Dedifferentiated amniotic fluid mesenchymal stem cell (primary cell): ENCODE measurements around the gene RNASEL.
A peak's percentile ranks its signal among the peaks of the same experiment; 100 is the strongest.

Experiments used
- DNase-seq: peaks from one replicate; pipeline ENCODE4 v3.0.0-alpha.2; 2016; ENCODE audit errors: extremely low spot score

Gene RNASEL

GRCh38 chr1:182600745-182601415, 11.8 kb upstream of the RNASEL start:
- DNase-seq, result no peak

- DNase-seq, result no peak
These were observed 11.1 kb upstream of the RNASEL start for GRCh38 chr1:182600036-182600713.

- no peak for DNase-seq
These were observed 10.3 kb upstream of the RNASEL start for GRCh38 chr1:182599339-182599738.

GRCh38 chr1:182598296-182598695, 9.2 kb upstream of the RNASEL start:
- DNase-seq, result no peak

GRCh38 chr1:182596934-182597333, 7.9 kb upstream of the RNASEL start:
- DNase-seq, result no peak

- peak; percentile 53 for DNase-seq
These were observed 6.7 kb upstream of the RNASEL start for GRCh38 chr1:182595641-182596240.

GRCh38 chr1:182589931-182590330, 875 bp upstream of the RNASEL start:
- no peak for DNase-seq

GRCh38 chr1:182589520-182589919, 464 bp upstream of the RNASEL start:
- DNase-seq, result no peak

GRCh38 chr1:182587666-182588499, 1.2 kb downstream of the RNASEL start:
- no peak for DNase-seq

GRCh38 chr1:182587093-182587492, 2.0 kb downstream of the RNASEL start:
- DNase-seq, result no peak

GRCh38 chr1:182586380-182586779, 2.7 kb downstream of the RNASEL start:
- no peak for DNase-seq

GRCh38 chr1:182584746-182585145, 4.3 kb downstream of the RNASEL start:
- no peak for DNase-seq

- no peak for DNase-seq
These were observed 8.3 kb downstream of the RNASEL start for GRCh38 chr1:182580736-182581135.

GRCh38 chr1:182575540-182576149, 13.4 kb downstream of the RNASEL start:
- DNase-seq, result peak; percentile 56

GRCh38 chr1:182574156-182574555, 14.9 kb downstream of the RNASEL start:
- DNase-seq, result no peak

GRCh38 chr1:182570611-182570970, 18.5 kb downstream of the RNASEL start:
- DNase-seq, result no peak

- no peak for DNase-seq
These were observed 19.0 kb downstream of the RNASEL start for GRCh38 chr1:182569939-182570610.

- no peak for DNase-seq
These were observed 20.3 kb downstream of the RNASEL start for GRCh38 chr1:182568647-182569284.

GRCh38 chr1:182567629-182568028, 21.4 kb downstream of the RNASEL start:
- DNase-seq, result no peak

GRCh38 chr1:182565537-182565936, 23.5 kb downstream of the RNASEL start:
- no peak for DNase-seq
